ENCODE data around the gene PDE5A.

- TF ChIP-seq POLR2A (IDR thresholded peaks at IDR 0.05; ENCODE audit: low read depth) (no peak), EP300 (IDR thresholded peaks at IDR 0.05) (no peak), CTCF (IDR thresholded peaks at IDR 0.05) (no peak)
Observed at GRCh38 chr4:119664168-119664907, 35.7 kb upstream of the PDE5A start.
